GM18873 (cell line): ENCODE data around the gene MBD5.

Source experiments
- ATAC-seq: cut with Tn5 transposase; IDR thresholded peaks from one replicate; pipeline ENCODE4 v1.9.1; 2021; ENCODE audit warnings: mild to moderate bottlenecking, moderate library complexity, moderate number of reproducible peaks; ENCODE audit not compliant: unreplicated experiment, low FRiP score

The MBD5 gene

DNA sequence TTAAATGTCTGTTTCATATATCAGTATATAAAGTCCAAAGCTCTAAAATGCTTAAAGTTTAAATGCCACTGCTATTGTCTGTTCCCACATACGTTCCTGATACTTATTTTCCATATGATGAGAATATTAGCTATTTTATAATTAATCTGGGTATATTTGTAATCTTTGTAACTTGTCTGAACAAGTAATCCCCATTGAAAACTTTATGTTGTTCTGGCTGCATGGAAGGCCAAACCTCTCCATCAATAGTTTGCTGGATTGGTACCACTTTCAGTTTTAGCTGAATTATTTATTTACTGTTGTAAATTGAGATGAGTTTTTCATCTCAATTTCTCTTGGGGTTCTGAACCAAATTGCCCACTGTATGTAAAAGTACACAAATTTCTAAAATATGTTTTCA lies 1.5 kb downstream of the MBD5 start:
- ATAC-seq: no peak

- ATAC-seq: no peak
Observed at GRCh38 chr2:148022882-148023281, 2.0 kb downstream of the MBD5 start.

GRCh38 chr2:148023861-148024260 lies 3.0 kb downstream of the MBD5 start:
- ATAC-seq: peak; percentile 44

DNA sequence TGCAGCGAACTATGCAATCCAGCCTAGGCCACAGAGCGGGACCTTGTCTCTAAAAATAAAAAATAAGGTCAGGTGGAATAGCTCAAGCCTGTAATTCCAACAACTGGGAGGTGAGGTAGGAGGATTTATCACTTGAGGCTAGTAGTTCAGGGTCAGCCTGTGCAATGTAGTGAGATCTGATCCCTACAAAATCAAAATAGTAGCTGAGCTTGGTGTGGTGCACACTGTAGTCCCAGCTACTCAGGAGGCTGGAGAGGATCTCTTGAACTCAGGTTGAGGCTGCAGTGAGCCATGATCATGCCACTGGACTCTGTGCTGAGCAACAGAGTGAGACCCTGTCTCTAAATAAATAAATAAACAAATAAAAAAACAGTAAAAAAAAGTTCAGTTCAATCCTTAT lies 5.7 kb downstream of the MBD5 start:
- no peak for ATAC-seq

- no peak for ATAC-seq
Observed at GRCh38 chr2:148027822-148028221, 6.9 kb downstream of the MBD5 start.

DNA sequence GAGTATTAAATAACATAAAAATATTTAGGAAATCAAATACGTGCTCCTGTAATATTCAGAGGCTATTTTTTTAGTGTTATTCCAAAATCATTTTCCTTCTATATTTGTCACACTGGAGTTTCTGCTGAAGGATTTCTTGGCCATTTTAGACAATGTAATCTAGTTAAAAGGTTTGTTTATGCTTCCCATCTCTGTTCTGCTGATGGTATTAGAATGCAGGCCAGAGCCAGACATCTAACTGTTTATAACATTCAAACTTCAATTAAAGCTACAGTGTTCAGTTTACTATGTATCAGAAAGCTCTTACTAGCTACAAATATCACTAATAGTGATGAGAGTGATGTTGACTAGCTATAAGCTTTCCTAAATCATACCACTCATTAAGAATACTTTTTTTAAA lies 7.9 kb downstream of the MBD5 start:
- ATAC-seq: no peak

DNA sequence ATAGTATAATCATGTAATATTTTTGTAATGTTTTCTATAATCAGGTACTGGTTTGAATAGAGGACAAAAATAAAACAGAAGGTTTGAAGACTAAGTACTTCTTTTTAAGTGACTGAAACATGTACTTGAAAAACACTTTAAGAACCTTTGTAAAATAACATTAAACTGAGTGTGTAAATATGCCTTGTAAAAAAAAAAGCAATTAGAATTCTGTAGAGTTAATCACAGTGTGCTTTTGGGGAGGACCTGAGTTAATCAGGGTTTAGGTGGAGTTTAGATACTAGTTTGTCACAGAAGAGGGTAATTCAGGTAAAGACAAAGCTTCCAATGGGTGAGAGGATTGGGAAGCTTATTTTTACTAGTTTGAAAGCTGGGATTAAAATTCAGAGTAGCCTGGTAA lies 10.3 kb downstream of the MBD5 start:
- no peak for ATAC-seq

DNA sequence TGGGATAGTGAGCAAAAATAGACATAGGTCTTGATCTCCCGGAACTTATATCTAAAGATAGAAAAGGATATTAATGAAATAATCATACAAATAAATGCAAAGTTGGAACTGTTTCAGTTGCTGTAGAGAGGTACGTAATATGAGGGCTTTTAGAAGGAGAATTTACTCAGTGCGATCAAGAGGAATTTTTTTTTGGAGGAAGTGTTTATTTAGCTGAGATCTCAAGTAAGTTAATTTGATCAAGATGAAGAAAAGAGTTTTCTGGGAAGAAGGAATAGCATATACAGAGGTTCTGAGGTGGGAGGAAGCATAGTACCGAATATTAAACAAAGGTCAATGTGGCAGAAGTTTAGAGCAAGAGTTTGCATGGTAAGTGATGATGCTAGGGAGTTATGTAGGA lies 11.3 kb downstream of the MBD5 start:
- no peak for ATAC-seq

DNA sequence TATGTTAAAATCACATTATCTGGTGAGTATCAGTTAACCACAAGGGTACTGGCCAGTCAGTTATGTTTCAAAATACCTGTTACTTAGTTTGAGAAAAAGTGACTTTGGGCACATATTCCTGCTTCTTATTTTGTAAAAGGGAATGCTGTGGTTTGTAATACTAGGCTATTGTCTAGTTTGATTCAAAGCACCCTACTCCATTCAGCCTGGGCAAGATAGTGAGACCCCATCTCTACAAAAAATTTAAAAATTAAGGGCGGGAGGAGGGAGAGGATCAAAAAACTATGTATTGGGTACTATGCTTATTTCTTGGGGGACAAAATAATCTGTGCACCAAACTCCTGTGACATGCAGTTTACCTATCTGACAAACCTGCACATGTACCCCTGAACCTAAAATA lies 18.9 kb downstream of the MBD5 start:
- no peak for ATAC-seq

GRCh38 chr2:148042219-148042618 lies 21.3 kb downstream of the MBD5 start:
- peak; percentile 65 for ATAC-seq

DNA sequence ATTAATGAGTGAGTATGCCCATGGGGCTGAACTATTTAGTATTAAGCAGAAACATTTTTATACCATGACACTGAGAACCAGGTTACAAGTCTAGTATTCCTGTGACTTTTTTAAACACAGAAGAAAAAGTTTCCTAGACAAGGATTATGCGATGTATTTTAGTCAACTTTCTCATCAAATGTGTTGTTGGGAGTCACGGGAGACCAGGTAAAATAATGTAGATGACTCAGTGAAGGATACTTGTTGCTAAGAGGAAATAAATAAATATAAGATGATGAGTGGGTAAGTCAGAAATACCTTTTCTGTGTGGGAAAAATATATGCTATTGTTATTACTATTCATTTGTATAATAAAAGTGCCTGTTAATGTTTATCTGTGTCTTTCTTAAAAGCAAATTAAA lies 23.4 kb downstream of the MBD5 start:
- ATAC-seq: no peak

DNA sequence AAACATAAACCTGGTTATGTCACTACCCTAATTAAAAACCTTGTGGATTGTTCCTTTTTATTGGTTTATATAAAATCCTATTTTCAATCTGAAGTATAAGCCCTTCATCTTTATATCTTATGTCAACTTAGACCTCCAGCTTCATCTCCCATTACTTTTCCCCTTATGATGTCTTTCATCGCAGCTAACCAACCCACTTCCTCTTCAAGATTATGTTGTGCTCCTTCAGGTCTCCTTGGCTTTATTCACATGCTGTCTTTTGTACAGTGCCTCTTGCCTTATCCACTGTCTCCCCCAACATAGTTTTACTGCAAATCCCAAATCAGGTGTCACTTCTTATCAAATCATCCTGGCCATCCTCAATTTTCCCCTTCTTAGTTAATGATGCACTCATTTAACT lies 25.9 kb downstream of the MBD5 start:
- ATAC-seq: no peak

DNA sequence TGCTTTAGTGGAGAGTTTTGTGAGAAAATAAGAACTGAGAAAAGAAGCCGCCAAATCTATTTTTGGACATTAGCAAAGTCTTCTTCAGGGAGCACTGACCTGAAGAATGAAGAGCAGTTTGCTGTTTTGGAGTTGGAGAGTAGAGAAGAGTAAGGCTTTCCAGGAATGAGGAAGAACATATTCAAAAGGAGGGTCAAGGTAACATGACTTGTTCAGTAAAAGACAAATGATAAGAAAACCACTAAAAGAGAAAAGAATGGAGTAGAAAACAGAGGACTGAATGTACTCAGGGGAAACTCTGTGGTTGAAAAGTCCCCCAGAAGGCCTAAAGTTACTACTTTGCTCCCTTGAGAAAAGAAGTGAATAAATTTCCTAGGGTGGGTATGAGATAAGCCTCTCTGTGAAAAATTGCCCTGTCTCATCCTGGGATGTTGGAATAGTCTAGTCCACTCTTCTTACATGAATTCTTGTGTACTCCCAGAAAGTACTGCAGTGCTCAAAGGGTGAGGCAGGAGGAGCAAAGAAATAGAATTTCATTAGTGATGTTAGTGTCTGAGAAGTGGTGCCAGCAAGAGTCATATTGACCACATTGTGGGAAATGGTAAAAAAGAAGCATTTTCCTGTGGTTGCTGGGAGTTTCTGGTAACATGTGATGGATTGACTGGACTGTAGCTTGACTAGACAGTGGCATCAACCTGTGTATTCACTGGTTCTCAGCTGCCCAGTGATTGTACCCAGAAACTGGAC lies 27.8 kb downstream of the MBD5 start:
- peak; percentile 72 for ATAC-seq

- no peak for ATAC-seq
Observed at GRCh38 chr2:148049284-148049683, 28.4 kb downstream of the MBD5 start.

DNA sequence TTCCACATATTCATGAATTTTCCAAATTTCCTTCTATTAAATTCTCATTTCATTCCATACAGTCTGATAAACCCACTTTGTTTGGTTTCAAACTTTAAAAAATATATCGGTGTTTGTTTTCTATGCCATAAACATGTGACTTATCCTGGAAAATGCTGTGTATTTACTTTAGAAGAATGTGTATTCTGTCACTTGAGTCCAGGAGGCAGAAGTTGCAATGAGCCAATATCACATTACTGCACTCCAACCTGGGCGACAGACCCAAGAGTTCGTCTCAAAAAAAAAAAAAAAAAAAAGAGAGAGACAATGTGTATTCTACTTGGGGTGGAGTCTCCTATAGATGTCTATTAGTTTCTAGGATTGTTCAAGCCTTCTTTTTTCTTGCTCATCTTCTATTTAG lies 31.8 kb downstream of the MBD5 start:
- ATAC-seq: no peak

DNA sequence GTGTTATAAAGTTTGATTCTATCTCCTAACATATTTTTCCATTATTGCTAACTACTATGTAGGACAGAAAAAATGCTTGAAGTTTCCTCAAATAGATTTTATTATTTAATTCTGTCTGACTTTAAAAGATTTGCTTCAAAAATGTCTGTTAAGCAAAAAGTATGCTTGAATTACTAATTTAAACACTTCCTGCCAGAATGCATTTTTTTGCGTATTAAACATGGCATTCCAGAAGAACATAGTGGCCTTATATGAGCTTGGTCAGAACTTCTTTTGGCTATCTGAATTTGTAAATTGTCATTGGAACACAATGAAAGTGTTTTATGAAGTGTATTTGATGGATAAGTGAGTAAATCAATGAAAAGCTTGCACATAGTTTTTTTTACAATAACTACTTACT lies 37.8 kb downstream of the MBD5 start:
- ATAC-seq: no peak

GRCh38 chr2:148063633-148064032 lies 42.7 kb downstream of the MBD5 start:
- no peak for ATAC-seq

- no peak for ATAC-seq
Observed at GRCh38 chr2:148065936-148066335, 45.0 kb downstream of the MBD5 start.

DNA sequence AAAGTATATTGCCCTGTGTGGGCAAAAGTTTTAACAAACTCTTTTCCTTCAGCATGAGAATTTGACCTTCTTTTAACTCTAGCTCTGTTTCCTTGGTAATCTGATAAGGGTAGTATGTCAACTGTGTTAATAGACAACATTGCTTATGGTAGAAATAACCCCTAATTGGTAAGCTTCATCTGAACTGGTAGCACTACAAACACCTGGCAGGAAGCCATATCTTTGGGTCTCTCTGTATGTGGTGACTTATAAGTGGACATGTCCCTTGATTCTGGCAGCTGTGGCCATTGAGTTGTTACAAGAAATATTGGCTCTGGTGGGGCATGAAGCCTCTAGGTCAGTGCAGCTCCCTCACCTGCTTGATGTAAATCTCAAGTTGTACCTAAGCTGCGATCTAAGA lies 46.9 kb downstream of the MBD5 start:
- ATAC-seq: no peak

- no peak for ATAC-seq
Observed at GRCh38 chr2:148071351-148071750, 50.5 kb downstream of the MBD5 start.

GRCh38 chr2:148096012-148096411 lies 75.1 kb downstream of the MBD5 start:
- ATAC-seq: no peak

- no peak for ATAC-seq
Observed at GRCh38 chr2:148102641-148103040, 81.8 kb downstream of the MBD5 start.

DNA sequence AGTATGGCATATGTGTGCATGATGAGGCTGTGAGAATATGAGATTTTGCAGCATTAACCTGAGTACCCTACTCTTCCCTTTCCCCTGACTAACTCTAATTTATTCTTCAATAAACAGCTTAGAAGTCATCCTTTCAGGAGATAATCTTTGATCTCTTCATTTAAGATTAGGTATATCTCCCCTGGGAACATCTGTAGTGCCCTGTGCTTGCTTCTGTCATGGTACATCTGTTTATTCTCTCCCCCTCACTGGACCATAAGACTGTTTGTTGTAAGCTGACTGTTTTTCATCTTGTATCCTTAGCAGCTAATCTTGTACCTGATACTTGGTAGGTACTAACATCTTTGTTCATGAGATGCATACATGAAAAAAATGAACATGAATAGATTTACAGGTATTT lies 83.1 kb downstream of the MBD5 start:
- ATAC-seq: no peak
